PC-9 (cell line): ENCODE measurements around the gene PEX14. TPM values are rescaled to one million over a fixed set of nuclear protein-coding genes. Genes with fewer than 3 reads are reported as not detected.

Experiments used
- BruUV-seq: library from RNA; stranded (reverse); fragments of 400-500 nt; replicated peaks from 2 replicates; lab custom pipeline; 2021; lab: Mats Ljungman, UMichigan
- CTCF ChIA-PET: fragments of 300-600 bp; sonication (Branson Sonifier 250); formaldehyde crosslinking; loops from one replicate; lab custom pipeline; 2022; ENCODE audit warnings: antibody characterized with exemption; lab: Charles Lee
- POLR2A ChIA-PET: fragments of 300-600 bp; sonication (Branson Sonifier 250); formaldehyde crosslinking; loops from one replicate; lab custom pipeline; 2022; ENCODE audit warnings: antibody characterized with exemption; ENCODE audit not compliant: unreplicated experiment; lab: Charles Lee
- DNase-seq, 2 experiments: peaks; one replicate each; pipeline versions ENCODE4 v3.0.0 to v3.0.0-alpha.2; 2015 to 2022; ENCODE audit warnings: mixed read lengths in 1 of 2
- H2AFZ ChIP-seq: fragments of 200-600 bp; sonication (generic); 2 replicates; pipeline ENCODE4 v1.8.1; 2017; ENCODE audit warnings: antibody characterized with exemption
- H3F3A ChIP-seq: fragments of 200-600 bp; sonication (generic); 2 replicates; pipeline ENCODE4 v1.8.1; 2017; ENCODE audit warnings: antibody characterized with exemption, mild to moderate bottlenecking, low read depth; ENCODE audit not compliant: insufficient read depth
- H3K27ac ChIP-seq: fragments of 200-600 bp; sonication (generic); 2 replicates; pipeline ENCODE4 v1.6.1; 2016; ENCODE audit warnings: mixed run types
- H3K27me3 ChIP-seq: fragments of 200-600 bp; sonication (generic); 2 replicates; pipeline ENCODE4 v1.6.1; 2016; ENCODE audit warnings: low read depth, mixed run types; ENCODE audit not compliant: insufficient read depth
- H3K36me3 ChIP-seq: fragments of 200-600 bp; sonication (generic); 2 replicates; pipeline ENCODE4 v1.6.1; 2016; ENCODE audit warnings: low read depth, mixed run types
- H3K4me1 ChIP-seq: fragments of 200-600 bp; sonication (generic); replicated peaks from 2 replicates; pipeline ENCODE4 v1.6.1; 2016; ENCODE audit warnings: mixed run types; ENCODE audit not compliant: insufficient read depth
- H3K4me2 ChIP-seq: fragments of 200-600 bp; sonication (generic); 2 replicates; pipeline ENCODE4 v1.6.1; 2017; ENCODE audit warnings: mixed run types
- H3K4me3 ChIP-seq: fragments of 200-600 bp; sonication (generic); 2 replicates; pipeline ENCODE4 v1.6.1; 2016; ENCODE audit warnings: mixed run types
- H3K79me2 ChIP-seq: fragments of 200-600 bp; sonication (generic); 2 replicates; pipeline ENCODE4 v1.6.1; 2017; ENCODE audit warnings: low read depth, mixed run types
- H3K9me2 ChIP-seq: fragments of 200-600 bp; sonication (generic); 2 replicates; pipeline ENCODE4 v1.8.1; 2017; ENCODE audit warnings: mild to moderate bottlenecking; ENCODE audit not compliant: insufficient read depth
- H3K9me3 ChIP-seq: fragments of 200-600 bp; sonication (generic); 2 replicates; pipeline ENCODE4 v1.8.1; 2016; ENCODE audit warnings: low read depth; ENCODE audit not compliant: insufficient read depth
- H4K20me1 ChIP-seq: fragments of 200-600 bp; sonication (generic); 2 replicates; pipeline ENCODE4 v1.8.1; 2017; ENCODE audit not compliant: insufficient read depth
- EZH2 ChIP-seq: fragments of 200-600 bp; sonication (generic); IDR thresholded peaks from 2 replicates; pipeline ENCODE4 v1.8.0; 2017; ENCODE audit warnings: antibody characterized with exemption, low read depth
- intact Hi-C: fragments of 100-400 bp; cut with micrococcal nuclease; formaldehyde crosslinking; loops from one replicate; pipeline ENCODE4 v1.10.0; 2022; ENCODE audit not compliant: unreplicated experiment
- total RNA-seq: library from RNA; stranded (reverse); gene quantifications from 2 replicates; pipeline ENCODE4 v1.2.3, GENCODE V29; 2021
- TF ChIP-seq, protein P1 (sequence below): fragments of 200-600 bp; sonication (generic); conservative IDR thresholded peaks from 2 replicates; pipeline ENCODE4 v1.6.1; 2017; ENCODE audit warnings: mixed run types, antibody characterized with exemption, mild to moderate bottlenecking, moderate library complexity

PEX14 gene
- total RNA-seq, 1 experiment from 2014 or later: 28.3 TPM

- POLR2A ChIA-PET: no interaction called here
- DNase-seq: no peak
- BruUV-seq: no TSS peak
- no peaks in the 10 kb centered on the region for H3K4me1 ChIP-seq
- no peaks in the 10 kb centered on the region; the same call in 1 of the 2 replicates for H3F3A ChIP-seq
- H3K4me3 ChIP-seq: no peak overlapping the region
- intact Hi-C loops: no loop called here
- CTCF ChIA-PET: no interaction called here
- TF ChIP-seq, protein P1, sequence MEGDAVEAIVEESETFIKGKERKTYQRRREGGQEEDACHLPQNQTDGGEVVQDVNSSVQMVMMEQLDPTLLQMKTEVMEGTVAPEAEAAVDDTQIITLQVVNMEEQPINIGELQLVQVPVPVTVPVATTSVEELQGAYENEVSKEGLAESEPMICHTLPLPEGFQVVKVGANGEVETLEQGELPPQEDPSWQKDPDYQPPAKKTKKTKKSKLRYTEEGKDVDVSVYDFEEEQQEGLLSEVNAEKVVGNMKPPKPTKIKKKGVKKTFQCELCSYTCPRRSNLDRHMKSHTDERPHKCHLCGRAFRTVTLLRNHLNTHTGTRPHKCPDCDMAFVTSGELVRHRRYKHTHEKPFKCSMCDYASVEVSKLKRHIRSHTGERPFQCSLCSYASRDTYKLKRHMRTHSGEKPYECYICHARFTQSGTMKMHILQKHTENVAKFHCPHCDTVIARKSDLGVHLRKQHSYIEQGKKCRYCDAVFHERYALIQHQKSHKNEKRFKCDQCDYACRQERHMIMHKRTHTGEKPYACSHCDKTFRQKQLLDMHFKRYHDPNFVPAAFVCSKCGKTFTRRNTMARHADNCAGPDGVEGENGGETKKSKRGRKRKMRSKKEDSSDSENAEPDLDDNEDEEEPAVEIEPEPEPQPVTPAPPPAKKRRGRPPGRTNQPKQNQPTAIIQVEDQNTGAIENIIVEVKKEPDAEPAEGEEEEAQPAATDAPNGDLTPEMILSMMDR: no peak
- no peak for TF ChIP-seq EZH2
- H3K27me3 ChIP-seq: no peaks in the 10 kb centered on the region
- H4K20me1 ChIP-seq: no peaks in the 10 kb centered on the region
- no peaks in the 10 kb centered on the region for H3K9me3 ChIP-seq
- H3K36me3 ChIP-seq: no peaks in the 10 kb centered on the region
- H3K79me2 ChIP-seq: no peaks in the 10 kb centered on the region
- no peak overlapping the region for H3K4me2 ChIP-seq
- H2AFZ ChIP-seq: no peak overlapping the region
- H3K9me2 ChIP-seq: no peaks in the 10 kb centered on the region
- no peak overlapping the region for H3K27ac ChIP-seq
Measured at GRCh38 chr1:10583641-10584040, 108.9 kb downstream of the PEX14 start.

GRCh38 chr1:10585242-10585641 is 110.5 kb downstream of the PEX14 start:
- Histone ChIP-seq H3K4me2 (no peak overlapping the region), H4K20me1 (no peaks in the 10 kb centered on the region), H3K9me2 (no peaks in the 10 kb centered on the region), H2AFZ (no peak overlapping the region), H3K79me2 (no peaks in the 10 kb centered on the region), H3K36me3 (no peaks in the 10 kb centered on the region), H3K27ac (no peak overlapping the region), H3F3A (no peaks in the 10 kb centered on the region; the same call in 1 of the 2 replicates), H3K27me3 (no peaks in the 10 kb centered on the region), H3K9me3 (no peaks in the 10 kb centered on the region), H3K4me1 (no peaks in the 10 kb centered on the region), H3K4me3 (no peak overlapping the region)
- TF ChIP-seq, protein P1: no peak
- TF ChIP-seq EZH2: no peak
- no peak for DNase-seq
- intact Hi-C loops: no loop called here
- no TSS peak for BruUV-seq
- CTCF ChIA-PET: no interaction called here
- POLR2A ChIA-PET: no interaction called here

- TF ChIP-seq EZH2: no peak
- TF ChIP-seq, protein P1: no peak
- Histone ChIP-seq H2AFZ (no peak overlapping the region), H3K9me2 (no peaks in the 10 kb centered on the region), H3K27me3 (no peaks in the 10 kb centered on the region), H3K36me3 (no peaks in the 10 kb centered on the region), H4K20me1 (no peaks in the 10 kb centered on the region), H3K4me1 (no peaks in the 10 kb centered on the region), H3K4me2 (no peak overlapping the region), H3K27ac (no peak overlapping the region), H3K4me3 (no peak overlapping the region), H3K9me3 (no peaks in the 10 kb centered on the region), H3K79me2 (no peaks in the 10 kb centered on the region), H3F3A (no peaks in the 10 kb centered on the region; the same call in 1 of the 2 replicates)
- intact Hi-C loops: no loop called here
- ChIA-PET CTCF (no interaction called here), POLR2A (no interaction called here)
- no TSS peak for BruUV-seq
- no peak for DNase-seq
Measured at GRCh38 chr1:10586125-10586524, 111.4 kb downstream of the PEX14 start.
